ENCODE measurements around the gene ZBED4. TPM values are rescaled to one million over a fixed set of nuclear protein-coding genes. Genes with fewer than 3 reads are reported as not detected.

ZBED4 gene
- total RNA-seq, 1 experiment from 2014 or later, result 7.8 TPM

DNA sequence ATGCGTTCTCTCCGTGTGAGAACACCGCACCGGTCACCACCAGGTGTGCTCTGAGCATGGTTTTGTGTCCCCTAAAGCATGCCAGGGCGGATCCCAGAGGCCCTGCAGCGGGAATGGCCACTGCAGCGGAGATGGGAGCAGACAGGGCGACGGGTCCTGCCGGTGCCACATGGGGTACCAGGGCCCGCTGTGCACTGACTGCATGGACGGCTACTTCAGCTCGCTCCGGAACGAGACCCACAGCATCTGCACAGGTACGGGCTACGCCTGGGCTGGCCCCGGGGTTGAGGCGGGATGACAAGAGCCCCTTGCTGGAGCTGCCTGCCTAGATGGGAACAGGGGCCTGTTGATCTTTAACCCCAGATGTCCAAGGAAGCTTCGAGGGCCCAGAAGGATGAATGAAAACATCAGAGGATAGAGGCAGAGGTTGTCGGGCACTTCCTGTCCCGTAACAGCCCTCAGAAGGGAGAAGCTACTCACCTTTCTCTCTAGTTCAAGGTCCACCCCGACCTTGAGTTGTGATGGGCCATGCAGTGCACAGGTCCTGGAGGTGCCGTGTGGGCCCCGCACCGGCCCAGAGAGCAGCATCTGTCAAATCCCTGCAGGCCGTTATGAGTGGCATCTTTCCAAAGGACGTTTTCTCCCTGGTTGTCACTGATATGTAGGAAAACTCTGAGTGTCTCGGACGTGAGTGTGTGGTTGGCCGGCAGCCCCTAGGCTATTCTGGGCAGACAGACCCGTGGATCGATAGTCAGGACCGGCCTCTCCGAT is 68.0 kb downstream of the ZBED4 start:
- no peak for DNase-seq (ENCODE audit: low spot score)

DNA sequence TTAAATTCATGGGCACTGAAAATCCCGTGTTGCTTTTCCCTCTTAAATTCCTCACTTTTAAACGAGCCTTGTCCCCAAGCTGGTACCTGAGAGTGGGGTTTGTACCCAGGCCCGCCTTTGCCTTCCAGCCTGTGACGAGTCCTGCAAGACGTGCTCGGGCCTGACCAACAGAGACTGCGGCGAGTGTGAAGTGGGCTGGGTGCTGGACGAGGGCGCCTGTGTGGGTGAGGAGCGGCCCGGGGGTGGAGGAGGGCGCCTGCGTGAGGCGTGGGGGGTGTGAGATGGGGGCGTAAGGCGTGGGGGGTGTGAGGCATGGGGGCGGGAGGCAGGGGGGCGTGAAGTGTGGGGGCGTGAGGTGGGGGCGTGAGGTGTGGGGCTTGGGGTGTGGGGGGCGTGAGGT is 68.8 kb downstream of the ZBED4 start:
- DNase-seq (ENCODE audit: low spot score), result no peak

- no peak for DNase-seq (ENCODE audit: low spot score)
Observed at GRCh38 chr22:49922926-49923325, 69.3 kb downstream of the ZBED4 start.

- DNase-seq (ENCODE audit: low spot score), result no peak
Observed at GRCh38 chr22:49923445-49923844, 69.8 kb downstream of the ZBED4 start.

- DNase-seq (ENCODE audit: low spot score), result no peak
Observed at GRCh38 chr22:49924113-49924833, 70.6 kb downstream of the ZBED4 start.

DNA sequence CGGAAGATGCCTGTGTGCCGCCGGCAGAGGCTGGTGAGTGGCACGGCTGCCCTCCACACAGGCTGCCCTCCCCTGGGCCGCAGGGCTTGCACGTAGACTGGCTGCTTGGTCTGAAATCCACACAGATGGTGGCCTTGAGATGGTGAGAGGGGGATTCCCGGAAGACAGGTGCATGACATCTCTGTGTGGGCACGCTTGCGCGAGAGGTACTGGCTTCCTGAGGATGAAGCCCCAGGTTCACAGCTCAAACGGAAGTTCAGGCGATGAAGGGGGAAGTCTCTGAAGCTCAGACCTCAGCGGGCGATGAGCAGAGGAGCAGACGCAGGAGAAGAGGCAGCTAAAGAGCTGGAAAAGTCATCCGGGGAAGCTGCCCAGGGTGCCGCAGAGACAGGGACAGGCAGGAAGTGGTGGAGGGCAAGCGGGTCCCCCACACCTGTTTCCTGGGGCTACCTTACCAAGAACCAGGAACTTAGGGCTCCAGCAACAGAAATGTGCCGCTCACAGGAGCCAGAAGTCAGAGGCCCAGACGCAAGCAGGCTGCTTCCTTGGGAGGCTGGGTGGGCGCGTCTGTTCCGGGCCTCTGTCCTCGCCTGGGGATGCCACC is 72.0 kb downstream of the ZBED4 start:
- no peak for DNase-seq (ENCODE audit: low spot score)

GRCh38 chr22:49926916-49927315 is 73.3 kb downstream of the ZBED4 start:
- no peak for DNase-seq (ENCODE audit: low spot score)

GRCh38 chr22:49927483-49928184 is 74.0 kb downstream of the ZBED4 start:
- no peak for DNase-seq (ENCODE audit: low spot score)

- no peak for DNase-seq (ENCODE audit: low spot score)
Observed at GRCh38 chr22:49928185-49928495, 74.5 kb downstream of the ZBED4 start.

GRCh38 chr22:49928555-49929210 is 75.0 kb downstream of the ZBED4 start:
- no peak for DNase-seq (ENCODE audit: low spot score)

DNA sequence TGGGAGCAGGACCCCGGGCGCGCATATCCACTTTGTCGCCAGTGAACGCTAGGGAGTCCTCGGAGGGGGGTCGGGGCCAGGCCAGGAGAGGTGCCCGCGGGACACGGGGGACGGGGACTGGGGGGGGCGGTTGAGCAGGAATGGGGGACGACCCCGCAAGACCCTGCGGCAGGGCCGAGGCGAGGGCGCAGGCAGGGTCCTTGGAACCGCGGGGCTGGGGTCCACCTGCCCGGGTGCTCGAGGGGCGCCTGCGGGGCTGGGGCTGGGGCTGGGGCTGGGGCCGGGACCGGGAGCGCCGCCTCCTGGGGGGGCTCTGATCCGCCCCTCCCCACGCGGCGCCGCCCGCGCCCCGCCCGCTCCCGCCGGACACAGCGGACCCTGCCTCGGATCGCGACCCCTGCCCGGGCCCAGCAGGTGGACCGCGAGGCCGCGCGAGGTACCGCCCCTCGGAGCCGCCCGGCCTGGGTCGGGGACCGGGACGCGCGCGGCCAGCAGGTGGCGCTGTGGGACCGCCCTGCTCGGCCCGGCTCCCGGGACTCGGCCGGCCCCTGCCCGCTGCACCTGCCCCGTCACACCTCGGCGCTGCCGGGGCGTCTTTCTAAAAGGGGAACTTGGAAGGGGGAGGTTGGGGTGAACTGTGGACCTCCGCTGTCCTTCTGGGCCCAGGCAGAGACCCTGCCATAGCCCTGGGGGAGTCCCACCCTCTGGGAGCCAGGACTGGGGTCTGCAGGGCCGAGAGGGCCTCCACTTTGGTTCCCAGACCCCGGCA is 75.8 kb downstream of the ZBED4 start:
- no peak for DNase-seq (ENCODE audit: low spot score)

DNA sequence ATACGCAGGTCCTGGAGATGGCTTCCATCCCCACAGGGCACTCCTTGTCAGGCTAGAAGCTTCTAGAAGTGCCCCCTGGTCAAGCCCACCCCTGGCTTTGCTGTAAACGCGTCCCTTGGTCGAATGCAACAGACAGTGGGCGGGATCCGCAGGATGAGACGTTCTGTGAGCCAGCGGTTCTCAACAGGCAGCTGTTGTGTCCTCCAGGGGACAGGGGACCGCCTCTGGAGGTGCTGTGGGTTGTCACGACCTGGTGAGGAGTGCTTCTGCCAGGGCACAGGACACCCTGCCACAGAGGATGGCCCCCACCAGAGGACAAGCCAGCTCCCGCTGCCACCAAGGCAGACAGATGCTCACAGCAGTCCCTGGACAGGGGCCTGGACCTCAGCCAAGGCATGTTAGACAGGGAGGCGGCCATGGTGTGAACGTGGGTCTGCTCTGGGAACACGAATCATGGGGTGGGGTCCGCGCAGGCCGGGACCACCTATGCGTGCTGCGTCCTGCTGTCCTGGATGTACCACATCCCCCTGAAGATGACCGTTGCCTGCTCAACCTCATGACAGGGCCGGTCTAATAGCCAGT is 76.4 kb downstream of the ZBED4 start:
- DNase-seq (ENCODE audit: low spot score), result no peak

DNA sequence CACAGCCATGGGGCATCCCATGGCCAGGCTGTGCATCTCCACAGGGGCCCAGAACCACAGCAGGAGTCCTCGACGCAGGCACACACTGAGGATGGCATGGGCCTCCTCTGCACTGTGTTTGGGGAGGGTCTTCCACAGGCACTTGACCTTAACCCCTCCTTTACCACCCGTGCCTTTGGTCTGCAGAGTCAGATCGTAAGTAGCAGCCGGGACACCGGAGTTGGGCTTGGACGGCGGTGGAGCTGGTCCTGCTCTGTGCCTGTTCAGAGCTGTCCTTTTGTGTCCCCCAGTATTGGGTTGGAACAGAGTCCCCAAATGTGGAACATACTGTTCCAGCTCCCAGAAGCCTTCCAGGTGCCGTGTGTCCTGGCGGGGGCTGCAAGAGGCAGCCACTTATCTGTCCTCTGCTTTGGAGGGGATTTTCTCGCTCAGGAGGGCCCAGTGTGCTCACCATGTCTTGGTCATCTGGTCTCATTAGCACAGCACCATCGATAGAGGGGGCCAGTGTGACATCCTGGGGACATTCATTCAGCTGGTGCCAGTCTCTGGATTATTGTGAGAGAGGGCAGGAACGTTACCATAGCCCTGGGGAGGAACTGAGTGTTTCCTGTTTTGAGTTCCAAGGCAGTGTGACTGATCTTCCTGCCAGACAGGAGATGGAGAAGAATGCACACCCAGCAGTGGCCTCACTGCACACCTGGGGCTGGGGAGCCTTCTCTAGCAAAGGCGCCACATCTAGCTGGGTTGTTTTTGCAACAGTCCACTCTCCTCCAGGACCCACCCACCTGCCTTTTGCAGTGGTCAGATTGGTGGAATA is 77.2 kb downstream of the ZBED4 start:
- peak; percentile 85 for DNase-seq (ENCODE audit: low spot score)

DNA sequence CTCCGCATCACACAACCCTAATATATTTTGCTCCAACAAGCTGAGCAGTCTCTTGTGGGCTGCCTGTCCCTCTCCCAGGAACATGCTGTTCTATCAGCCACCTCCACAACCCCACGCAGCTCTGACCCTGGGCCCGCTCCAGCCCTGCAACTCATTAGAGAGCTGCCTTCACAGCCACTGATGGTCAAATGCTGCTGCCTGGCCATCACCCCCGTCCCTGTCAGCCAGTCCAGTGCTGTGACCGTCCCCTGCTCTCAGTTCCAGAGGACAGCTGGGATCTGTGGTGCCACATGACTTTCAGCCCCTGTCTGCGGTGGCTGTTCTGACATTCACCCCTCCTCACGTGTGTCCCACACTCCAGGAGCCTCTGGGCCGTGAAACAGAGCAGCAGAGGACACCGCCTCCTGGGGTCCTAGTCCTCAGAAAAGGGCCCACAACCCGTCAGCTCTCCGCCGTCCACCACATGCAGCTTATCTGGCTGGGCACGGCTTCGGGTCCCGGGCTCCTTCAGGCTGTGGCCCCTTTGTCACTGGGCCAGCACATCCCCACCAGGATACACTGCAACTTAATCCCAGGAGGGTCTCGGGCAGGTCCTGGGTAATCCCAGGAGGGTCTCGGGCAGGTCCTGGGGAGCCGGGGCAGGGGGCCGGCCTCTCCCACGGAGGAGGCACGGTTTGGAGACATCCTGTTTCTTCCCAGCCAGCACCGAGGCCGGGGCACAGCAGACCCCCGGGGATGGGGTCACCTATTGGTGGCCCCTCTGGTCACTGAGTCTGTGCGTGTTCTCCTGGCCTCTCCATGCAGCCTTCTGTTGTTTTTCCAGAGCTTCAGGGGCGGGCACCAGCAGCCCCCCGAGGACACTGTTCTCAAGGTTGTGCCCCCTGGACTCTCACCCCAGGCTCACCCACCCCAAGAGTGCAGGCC is 79.9 kb downstream of the ZBED4 start:
- DNase-seq (ENCODE audit: low spot score), result no peak

DNA sequence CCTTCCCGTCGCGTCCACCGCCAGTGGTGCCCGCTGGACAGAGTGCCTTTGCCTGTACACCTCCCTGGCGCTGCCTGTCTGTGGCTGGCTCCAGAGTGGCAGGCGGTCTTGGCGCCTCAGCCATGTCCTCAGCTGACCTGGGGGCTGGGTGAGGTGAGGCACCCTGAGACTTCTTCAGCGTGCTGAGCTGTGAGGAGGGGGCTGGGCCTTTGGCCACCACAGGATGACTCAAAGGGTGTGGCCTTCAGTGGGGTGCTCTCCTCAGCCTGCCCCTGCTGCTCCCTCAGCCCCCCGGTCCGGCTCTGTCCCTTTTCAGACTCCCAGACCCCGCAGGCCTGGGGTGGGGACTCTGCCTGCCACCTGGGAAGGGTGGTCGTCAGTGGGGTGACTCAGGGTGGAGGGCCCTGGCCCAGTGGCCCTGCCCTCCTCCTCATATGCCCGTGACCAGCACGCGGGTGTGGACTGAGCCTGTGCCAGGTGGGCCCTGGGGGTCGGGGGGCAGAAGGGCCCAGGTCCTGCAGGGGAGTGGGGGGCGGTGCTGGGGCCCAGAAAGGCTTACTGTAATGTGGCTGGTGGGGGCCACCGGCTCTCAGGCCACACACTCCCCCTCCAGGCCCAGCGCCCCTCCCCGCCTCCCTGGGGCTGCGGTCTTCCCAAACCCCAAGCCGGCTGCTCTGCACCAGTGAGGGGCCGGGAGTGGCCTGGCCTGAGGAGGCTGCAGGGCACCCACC is 80.7 kb downstream of the ZBED4 start:
- peak; percentile 91 for DNase-seq (ENCODE audit: low spot score)

- peak; percentile 51 for DNase-seq (ENCODE audit: low spot score)
Observed at GRCh38 chr22:49934891-49935557, 81.4 kb downstream of the ZBED4 start.

DNA sequence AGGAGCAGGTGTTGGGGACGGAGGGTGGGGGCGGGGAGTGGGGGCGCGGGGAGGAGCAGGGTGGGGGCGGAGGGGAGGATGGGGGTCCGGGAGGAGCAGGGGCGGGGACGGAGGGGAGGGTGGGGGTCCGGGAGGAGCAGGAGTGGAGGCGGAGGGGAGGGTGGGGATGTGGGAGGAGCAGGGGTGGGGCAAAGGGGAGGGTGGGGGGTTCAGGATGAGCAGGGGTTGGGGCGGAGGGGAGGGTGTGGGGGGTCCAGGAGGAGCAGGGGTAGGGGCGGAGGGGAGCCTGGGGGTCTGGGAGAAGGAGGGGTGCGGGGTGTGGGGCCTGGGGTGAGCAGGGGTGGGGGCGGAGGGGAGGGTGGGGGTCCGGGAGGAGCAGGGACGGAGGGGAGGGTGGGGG is 81.9 kb downstream of the ZBED4 start:
- DNase-seq (ENCODE audit: low spot score), result no peak

Data from A172 (cell line).